ENCODE data around the gene MYH9.
"Not testable (repeated sequence)": the region's sequence is repeated elsewhere in the genome, so short reads cannot be mapped to it uniquely, and the experiment has no call there.

Gene MYH9

DNA sequence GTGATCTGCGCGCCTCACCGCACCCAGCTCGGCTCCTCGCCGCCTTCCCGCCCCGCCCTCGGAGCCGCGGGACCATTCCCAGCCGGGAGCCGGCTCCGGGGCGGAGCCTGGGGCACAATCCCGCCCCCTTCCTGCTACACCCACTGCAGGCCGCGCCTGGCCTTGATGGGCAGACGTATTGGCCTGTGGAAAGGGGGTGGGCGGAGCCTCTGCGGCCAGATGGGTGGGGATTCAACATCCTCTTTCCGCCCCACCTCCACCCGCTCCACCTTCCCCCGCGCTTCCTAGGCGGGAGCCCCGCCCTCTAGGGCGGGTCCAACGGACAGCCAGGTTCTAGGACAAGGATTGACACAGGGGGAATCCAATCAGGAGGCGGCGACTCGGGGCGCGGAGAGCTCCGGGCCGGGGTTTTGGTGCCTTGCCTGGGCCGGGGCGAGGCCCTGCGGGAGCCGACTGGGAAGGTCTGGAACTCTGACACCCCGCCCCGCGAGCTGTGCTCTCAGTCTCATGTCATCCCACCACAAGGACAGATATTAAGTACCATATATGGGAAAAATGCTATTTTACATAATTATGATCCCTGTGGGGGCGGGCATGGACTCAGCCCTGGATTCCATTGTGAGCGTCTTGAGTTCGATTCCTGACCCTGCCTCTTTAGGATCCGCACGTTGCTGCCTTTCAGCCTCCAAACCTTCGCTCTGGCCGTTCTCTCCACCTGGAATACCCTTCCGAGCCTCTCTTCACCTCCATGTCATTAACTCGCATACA lies at the start of gene MYH9:
Gene MYH9 (minus strand): TSS at position 9 of the 768 bp plus-strand sequence. CDS start 38,731 bp downstream, outside the sequence.
- DNase-seq: peak; percentile 99

DNA sequence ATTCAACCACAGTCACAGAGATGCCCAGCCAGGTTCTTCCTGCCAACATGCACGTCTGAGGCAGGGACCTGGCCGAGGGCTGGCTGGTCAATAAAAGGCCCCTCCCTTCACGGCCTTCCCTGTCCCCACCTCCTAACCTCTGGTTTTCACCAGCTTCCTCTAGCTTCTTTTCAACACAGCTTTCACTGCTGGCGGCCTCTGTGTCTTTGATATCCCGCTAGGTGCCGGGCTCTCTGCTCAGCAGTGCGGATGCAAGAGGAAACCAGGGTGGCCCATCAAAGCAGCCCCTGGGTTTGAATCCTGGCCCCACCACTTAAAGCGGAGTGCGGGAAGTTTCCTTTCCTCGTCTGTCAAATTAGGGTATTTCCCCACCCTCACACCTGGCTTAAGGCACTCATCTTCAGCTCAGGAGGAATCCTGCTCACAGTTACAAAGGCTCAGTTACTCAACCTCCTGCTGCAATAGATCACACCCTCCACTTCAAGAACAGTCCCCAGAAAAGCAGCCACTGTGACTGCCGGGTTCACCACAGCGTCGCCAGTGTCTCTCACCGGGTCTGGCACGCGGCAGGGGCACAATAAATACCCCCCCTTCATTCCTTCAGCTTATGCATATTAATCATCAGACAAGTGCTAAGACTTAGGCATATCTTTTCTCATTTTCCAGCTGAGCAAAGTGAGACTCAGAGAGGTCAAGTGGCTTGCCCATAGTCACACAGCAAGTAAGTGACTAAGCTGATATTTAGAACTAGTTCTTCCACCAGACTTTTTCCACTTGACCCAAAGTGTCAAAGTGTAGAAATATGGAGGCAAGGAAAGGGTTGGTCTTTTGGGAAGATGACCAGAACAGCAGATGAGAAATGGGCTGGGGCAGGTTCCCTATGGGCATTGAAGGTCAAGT lies 48.0 kb upstream of the MYH9 start:
- peak; percentile 74 for DNase-seq

DNA sequence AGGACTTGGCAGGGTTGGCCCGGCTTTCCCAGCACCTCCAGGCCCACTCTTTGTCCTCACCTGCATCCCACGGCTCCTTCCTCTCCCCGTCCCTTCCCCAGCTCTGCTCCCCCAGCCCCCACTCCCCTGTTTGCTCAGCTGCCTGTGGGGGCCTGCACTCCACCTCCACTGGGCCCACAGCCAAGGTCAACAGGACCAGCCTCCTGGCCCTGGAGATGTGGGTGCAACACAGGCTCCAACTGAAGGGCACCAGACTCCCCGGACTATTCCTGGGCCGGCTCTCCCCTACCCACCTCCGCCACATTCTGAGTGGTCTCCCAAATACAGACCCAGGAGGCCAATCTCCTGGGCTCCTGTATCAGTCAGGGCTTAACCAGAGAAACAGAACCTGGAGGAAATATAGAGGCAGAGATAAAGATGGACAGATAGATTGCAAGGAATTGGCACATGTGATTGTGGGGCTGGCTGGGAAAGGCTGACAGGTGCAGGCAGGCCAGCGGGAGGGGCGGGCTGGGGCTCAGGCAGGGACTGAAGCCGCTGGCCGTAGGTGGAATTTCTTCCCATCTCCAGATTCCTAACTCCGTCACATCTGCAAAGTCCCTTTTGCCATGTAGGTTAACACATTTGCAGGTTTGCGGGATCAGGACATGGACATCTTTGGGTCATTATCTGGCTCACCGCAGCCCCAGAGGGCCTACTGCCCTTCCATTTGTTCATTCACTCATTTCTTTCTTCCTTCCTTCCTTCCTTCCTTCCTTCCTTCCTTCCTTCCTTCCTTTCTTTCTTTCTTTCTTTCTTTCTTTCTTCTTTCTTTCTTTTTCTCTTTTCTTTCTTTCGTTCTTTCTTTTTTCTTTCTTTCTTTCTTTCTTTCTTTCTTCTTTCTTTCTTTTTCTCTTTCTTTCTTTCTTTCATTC lies 45.8 kb upstream of the MYH9 start:
- DNase-seq: no peak

DNA sequence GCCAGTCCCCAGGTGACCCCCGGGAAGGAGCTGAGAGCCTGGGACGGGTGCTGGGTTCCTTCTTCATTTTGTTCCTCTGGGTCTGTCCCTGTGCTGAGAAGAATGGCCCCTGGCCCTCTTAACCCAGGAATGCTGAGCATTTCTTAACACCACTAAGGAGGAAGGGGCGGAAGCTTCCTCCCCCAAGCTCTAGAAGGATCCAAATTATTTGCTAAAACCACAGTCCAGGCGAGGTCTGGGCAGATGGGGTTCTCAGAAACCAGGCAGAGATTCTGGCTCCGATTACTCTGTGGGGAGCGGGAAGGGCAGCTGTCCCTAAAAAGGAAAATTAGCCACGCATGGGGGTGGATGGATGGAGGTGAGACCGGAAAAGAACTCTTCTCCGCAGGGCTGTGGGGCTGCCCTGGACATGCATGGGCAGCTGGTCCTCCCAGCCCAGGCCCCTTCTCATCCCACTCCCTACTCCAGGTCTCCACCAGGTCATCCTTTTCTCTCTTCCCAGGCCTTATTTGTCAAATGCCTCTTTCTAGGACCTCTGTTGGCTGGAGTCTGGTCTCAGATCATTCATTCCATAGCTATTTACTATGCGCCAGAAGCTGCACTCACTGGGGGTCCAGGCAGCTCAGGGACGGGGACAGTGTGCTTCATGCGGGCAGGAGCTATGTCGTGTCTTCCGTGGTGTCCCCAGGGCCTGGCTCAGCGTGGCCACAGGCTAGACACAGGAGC lies 45.0 kb upstream of the MYH9 start:
- DNase-seq: no peak

DNA sequence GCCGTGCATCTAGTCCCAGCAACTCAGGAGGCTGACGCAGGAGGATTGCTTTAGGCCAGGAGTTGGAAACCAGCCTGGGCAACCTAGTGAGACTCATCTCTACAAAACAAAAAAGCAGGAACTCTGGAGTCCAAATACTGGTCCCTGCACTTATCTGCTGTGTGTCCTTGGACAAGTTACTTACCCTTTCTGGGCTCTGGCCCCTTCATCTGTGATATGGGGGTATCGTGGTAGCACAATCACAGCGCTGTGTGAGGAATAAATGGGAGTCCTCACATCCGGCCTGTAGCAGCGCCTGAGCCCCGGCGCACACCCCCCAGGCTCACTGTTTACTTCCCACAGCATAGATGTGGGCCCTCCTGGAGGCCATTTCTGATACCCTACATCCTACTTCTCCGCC lies 44.2 kb upstream of the MYH9 start:
- no peak for DNase-seq

DNA sequence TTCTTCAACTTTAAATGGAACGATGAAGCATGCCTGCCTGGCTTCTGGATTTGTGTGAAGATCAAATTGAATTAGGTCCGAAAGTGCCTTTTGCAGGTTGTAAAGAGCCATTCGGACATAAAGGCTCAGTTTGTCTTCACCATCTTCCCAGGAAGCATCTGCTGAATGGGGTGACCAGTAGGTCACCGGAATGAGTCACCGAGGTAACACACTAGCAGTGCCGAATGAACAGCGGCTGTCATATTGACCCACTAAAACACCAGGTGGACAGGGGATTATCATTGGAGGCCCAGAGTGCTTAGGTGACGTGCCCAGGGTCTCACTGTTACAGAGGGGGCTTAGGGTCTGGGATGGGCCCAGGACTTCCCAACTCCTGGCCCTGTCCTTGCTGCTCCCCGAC lies 43.1 kb upstream of the MYH9 start:
- no peak for DNase-seq

DNA sequence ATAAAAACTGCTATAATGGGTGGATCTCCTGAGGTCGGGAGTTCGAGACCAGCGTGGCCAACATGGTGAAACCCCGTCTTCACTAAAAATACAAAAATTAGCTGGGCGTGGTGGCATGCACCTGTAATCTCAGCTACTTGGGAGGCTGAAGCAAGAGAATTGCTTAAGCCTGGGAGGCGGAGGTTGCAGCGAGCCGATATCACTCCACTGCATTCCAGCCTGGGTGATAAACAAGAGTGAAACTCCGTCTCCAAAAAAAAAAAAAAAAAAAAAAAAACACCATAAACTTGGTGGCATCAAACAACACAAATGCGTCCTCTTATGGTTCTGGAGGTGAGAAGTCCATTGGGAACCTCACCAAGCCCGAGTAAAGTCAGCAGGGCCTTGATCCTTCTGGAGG lies 40.2 kb upstream of the MYH9 start:
- DNase-seq: not testable (repeated sequence)

DNA sequence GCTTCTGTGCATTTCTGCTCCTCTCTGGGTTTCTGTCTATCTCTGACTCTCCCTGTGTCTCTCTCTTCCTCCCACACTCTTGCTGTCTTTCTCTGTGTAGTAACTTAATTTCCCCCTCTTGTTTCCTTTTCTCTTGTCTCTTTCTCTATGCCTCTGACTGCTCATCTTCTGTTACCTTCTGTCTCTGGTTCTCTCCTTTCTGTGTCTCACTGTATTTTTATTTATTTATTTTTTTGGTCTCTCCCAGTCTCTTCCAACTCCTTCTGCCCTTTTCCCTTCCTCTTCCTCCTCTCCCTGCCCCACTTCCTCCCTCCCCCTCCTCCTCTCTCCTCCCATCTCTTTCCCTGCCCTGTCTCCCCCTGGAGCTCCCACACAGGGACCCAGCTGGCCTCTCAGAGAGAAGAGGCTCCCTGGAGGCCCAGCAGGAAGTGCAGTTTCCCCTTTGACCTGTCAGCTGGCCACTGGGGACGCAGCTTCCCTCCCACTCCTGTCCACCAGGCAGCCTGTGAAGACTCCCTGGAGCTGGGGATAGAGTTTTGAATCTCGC lies 38.3 kb upstream of the MYH9 start:
- DNase-seq: peak; percentile 40

DNA sequence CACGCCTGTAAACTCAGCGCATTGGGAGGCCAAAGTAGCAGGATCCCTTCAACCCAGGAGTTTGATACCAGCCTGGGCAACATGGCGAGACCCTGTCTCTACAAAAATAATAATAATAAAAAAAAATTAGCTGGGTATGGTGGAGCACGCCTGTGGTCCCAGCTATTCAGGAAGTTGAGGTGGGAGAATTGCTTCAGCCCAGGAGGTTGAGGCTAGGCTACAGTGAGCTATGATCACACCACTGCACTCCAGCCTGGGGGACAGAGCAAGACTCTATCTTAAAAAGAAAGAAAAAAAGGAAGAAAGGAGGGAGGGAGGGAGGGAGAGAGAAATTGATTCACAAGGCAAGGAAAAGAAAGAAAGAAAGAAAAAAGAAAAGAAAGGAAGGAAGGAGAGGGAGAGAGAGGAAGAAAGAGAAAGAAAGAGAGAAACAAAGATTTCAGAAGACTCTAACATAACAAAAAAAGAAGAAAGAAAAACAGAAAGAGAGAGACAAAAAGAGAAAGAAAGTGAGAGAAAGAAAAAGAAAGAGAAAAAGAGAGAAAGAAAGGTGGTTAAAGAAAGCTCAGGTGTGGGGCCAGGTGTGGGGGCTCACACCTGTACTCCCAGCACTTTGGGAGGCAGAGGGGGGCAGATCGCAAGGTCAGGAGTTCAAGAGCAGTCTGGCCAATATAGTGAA lies 37.3 kb upstream of the MYH9 start:
- DNase-seq: no peak

DNA sequence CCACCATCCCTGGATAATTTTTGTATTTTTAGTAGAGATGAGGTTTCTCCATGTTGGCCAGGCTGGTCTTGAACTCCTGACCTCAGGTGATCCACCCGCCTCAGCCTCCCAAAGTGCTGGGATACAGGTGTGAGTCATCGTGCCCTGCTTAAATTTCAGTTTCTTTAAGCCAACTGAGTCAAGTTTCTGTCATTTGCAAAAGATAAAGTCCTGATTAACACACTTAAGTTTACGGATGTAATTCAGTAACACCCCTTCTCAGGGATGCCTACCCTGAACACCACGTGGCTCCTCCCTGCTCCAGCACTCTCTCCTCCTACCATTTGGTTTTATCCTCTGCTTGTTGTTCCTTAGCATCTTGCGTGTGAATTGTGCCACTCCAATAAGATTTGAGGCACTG lies 36.7 kb upstream of the MYH9 start:
- not testable (repeated sequence) for DNase-seq

DNA sequence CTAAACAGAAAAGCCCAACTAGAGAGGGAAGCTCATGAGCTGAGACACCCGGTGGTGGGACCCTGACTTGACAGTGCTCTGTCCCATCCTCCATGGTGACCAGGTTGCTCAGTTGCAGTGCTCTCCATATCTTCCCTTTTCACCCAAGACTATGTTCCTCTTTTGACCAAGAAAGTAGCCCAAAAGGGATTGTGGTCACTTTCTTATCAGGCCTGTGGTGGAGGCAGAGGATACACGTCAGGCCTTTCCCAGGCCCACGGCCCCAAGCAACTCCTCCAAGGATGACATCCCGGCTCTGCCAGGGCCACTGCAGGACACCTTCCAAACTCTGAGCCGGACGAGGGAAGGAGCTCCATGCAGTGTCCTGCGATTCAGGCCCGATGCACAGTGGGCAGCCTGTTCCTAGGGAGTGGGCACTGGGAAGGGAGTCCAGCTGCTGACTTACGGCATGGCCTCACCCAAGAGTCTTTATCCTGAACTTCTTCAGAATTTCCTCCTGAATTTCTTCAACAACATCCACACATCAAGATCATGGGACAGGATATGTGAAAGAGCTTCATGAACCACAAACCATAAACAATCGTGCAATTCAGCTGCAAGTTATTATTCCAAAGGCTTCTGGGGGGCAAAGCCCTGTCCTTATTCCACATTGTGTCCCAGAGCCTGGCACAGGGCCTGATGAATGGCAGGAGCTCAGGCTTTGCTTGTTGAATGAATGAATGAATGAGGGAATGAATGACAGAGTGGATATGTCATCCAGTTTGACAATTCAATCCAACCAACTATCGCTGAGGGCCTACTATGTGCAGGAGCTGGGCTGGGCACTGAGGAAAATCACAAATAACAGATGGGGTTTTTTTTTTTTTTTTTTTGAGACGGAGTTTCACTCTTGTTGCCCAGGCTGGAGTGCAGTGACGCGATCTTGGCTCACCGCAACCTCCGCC lies 36.0 kb upstream of the MYH9 start:
- DNase-seq: peak; percentile 95

DNA sequence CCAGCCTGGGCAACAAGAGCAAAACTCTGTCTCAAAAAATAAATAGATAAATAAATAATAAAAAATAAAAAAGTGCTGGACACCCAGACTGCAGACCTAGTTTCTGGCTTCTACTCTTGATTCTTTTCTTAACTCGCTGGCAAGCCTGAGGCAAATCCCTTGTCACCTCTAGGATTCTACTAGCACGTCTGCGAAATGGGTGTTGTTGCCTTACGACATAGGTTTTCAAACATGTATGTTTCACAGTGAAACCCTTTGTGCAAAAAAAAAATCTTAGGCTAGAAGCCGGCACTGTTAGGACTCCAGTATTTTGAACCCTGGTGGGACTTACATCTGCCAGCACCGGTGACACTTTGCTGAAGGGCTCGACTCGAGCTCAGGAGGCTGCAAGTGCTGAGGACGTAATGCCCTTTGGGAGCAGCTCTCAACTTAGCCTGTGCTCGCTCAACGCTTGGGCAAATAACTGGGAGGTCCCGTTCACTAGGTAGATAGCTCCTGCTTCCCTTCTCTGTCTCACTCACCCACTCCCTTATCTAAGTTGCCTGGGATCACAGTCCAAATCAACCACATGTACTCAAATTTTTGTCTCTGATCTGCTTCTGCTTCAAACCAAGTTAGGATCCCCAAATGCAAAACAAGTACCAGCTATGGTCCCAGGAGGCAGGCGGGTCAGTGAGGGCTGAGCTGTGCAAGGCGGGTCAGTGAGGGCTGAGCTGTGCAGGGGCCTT lies 34.7 kb upstream of the MYH9 start:
- DNase-seq: no peak

DNA sequence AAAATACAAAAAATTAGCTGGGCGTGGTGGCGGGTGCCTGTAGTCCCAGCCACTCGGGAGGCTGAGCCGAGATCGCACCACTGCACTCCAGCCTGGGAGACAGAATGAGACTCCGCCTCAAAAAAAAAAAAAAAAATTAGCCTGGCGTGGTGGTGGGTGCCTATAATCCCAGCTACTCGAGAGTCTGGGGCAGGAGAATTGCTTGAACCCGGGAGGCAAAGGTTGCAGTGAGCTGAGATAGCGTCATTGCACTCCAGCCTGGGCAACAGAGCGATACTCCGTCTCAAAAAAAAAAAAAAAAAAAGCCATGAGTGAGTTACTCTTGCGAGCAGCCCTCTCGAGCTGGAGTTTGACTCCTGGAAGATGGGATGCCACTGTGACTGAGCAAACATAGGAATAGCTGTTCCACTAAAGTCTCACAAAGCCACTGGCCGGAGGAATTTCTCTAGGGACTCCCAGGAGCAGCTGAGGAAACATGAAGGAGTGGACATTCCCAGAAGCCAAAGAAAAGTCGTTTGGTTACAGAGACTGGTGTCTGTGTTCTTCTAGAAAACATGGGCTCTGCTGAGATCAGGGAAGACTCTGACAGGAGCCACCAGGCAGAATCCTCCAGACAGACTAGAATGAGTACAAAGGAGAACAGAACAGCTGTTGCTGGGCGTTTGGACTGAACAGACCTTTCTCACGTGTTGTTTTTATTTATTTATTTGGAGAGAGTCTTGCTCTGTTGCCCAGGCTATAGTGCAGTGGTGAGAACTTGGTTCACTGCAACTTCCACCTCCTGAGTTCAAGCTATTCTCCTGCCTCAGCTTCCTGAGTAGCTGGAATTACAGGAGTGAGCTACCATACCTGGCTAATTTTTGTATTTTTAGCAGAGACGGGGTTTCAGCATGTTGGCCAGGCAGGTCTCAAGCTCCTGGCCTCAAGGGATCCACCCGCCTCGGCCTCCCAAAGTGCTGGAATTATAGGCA lies 32.4 kb upstream of the MYH9 start:
- DNase-seq: no peak

DNA sequence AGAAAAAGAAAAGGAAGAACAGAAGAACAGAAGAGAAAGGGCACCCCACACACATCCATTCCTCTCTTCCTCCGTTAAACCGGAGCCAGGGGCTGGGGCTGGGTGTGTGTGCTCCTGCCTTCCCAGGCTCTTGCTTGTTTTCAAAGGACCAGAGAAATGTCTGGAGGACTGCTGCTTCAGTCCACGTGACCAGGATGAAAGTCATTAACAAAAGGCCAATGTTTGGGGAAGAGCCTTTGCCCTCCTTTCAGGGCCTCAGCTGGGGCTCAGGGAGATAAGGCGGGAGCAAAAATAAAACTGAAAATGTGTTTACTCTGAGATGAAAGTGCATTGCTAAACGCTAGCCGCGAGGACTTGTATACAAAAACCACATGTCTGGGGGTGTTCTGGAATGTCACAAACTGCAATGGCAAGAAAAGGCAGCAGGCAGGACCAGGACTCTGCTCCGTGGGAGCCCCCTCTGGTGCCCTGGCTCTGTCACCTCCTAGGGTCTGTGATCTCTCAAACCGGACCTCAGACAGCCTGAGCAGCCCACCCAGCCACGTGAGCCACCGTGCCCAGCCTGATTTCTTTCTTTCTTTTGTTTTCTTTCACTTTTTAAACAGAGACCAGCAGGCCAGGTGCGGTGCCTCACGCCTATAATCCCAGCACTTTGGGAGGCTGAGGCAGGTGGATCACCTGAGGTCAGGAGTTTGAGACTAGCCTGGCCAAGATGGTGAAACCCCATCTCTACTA lies 31.6 kb upstream of the MYH9 start:
- DNase-seq: peak; percentile 67

DNA sequence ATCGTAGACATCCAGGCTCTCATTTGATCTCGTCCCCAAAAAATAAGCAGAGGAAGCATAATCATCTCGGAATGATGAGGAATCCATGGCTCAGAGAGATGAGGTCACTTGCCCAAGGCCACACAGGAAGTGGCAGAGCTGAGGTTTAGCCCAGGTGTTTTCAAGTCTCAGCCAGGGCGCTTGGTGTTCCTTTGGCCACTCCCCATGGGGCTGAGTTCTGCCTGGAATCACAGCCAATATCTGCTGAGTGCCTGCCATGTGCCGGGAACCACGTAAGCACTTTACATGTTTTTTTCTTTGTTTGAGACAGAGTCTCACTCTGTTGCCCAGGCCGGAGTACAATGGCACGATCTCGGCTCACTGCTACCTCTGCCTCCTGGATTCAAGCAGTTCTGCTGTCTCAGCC lies 29.5 kb upstream of the MYH9 start:
- peak; percentile 22 for DNase-seq

DNA sequence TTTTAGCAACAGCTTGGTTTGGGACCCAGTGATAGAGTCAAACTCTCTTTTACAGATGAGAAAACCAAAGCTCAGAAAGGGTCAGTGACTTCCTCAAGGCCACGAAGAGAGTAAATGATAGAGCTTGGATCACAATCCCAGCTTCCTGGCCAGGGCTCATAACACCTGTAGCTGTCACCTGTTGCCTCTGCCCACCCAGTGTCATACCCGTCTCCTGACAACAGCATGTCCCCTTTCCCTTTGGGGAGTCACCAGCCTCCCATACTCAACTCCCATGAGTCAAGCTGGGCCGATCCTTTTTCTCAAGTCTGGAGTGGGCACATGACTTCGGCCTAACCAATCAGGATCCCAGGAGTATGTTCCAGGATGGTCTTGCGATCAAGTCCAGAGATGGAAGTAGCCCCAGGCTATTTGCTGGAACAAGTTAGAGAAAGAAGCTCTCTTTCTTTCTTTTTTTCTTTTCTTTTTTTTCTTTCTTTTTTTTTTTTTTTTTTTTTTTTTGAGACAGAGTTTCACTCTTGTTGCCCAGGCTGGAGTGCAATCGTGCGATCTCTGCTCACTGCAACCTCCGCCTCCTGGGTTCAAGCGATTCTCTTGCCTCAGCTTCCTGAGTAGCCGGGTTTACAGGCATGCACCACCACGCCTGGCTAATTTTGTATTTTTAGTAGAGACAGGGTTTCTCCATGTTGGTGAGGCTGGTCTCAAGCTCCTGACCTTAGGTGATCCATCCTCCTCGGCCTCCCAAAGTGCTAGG lies 27.8 kb upstream of the MYH9 start:
- DNase-seq: no peak
